ENCODE results near the gene ATRX. TPM values are rescaled to one million over a fixed set of nuclear protein-coding genes. Genes with fewer than 3 reads are reported as not detected.
A peak's percentile ranks its signal among the peaks of the same experiment; 100 is the strongest.
"Not testable (repeated sequence)": the region's sequence is repeated elsewhere in the genome, so short reads cannot be mapped to it uniquely, and the experiment has no call there.

Gene ATRX
- 44.7 TPM for polyA plus RNA-seq (ENCODE audit: insufficient read length)

DNA sequence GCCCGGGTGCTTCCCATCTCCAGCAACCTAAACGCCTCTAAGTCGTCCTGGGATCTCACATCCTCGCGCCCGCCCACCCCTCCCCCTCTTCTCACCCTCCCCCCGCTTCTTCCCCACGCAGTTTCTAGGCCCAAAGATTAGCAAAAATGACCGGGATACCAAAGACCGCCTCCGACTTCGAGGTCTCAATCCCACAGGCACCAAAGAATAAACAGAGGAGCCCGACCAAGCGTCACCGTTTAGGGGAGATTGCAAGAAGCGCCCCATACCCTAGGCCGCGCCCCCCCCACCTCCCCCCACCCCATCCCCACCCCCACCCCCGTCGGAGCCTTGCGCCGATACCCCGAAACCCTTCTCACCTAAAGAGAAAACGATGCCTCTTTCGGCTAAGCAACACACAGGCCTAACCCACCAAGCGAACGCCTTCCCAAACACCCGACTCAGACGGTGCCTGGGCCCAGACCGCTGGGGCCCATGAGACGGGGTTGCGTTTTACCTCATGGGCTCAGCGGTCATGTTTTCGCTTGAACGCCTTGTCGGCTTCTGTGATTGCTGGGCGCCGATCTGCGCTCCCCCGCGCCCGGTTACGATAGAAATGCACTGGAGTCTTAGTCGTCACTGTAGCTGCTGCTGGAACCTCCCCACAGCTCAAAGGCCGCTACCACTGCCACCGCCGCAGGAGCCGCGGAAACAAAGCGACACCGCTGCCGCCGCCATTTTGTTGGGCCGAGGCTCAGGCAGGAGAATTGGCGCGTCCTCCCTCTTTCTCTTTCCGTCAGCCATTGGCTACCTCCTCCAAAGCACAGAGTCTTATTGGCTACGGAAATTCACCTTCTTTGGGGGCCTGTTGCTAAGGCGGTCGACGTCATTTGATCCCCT, at the start of gene ATRX:
TSS of gene ATRX (minus strand) at position 731 of the 879 bp plus-strand sequence. CDS start at position 516, 215 bp downstream.
- peak; percentile 77 for DNase-seq

- DNase-seq: not testable (repeated sequence)
These were observed 45.5 kb upstream of the ATRX start for GRCh38 chrX:77831544-77831943.

DNA sequence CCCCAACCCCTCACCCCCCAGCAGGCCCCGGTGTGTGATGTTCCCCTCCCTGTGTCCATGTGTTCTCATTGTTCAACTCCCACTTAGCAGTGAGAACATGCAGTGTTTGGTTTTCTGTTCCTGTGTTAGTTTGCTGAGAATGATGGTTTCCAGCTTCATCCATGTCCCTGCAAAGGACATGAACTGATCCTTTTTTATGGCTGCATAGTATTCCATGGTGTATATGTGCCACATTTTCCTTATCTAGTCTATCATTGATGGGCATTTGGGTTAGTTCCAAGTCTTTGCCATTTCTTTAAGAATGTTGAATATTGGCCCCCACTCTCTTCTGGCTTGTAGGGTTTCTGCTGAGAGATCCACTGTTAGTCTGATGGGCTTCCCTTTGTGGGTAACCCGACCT, 36.0 kb upstream of the ATRX start:
- not testable (repeated sequence) for DNase-seq

DNA sequence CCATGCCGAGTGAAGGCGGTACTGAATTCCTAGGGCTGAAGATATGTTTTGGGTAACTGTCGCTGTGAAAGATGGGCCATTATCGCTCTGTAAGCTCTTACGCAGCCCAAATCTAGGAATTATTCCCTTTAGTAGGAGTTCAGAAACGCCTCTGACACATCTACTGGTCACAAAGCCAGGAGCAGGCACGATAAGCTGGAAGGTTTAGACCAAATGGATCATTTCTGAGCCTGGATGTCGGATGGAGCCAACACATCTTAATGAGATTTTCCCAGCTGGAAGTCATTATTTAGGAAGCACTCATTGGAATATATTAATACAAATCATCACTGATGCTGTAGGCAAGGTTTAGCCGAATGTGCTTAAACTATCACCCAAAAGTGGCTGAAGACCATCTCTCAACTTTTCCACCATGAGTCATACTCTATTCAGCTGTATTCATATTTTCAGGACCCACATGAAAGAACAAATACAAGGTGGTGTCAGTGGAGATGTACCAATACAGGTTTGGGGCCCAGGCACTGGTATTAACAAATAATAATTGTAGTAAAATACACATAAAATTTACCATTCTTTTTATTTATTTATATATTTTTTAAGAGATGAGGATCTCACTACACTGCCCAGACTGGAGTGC, 34.2 kb upstream of the ATRX start:
- DNase-seq: peak; percentile 3

- DNase-seq: no peak
These were observed 28.2 kb upstream of the ATRX start for GRCh38 chrX:77814210-77814609.

GRCh38 chrX:77802201-77802600, 16.2 kb upstream of the ATRX start:
- DNase-seq: no peak

DNA sequence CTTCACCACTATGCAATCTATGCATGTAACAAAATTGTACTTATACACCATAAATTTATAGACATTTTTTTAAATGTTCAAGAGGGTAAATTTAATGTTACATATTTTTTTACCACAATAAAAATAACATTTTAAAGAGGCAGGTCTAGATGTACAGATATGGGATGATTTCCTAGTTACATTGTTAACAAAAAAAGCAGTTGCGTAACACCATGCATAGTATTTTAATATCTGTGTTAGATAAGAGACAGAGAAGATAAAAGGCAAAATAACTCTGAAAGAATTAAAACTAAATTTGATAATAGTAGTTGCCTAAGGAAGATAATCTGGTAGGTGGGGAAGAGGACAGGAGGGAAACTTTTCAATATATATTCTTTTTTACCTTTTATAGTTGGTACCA, 9.1 kb upstream of the ATRX start:
- no peak for DNase-seq

GRCh38 chrX:77793946-77794345, 7.9 kb upstream of the ATRX start:
- no peak for DNase-seq

GRCh38 chrX:77788050-77788449, 2.0 kb upstream of the ATRX start:
- DNase-seq: peak; percentile 3

DNA sequence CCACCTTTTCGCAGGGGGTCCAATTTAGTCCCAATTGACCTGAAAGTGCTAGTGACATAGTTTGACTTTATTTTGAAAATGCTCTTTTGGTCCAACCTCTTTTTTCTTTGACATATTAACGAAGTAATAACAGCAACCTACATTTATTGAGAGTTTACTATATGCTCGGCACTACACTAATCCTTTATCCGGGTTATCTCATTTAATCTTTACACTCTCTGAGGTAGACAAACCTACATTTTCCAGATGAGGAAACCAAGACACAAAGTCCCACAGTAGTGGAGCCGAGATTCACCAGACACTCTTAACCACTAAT, 307 bp upstream of the ATRX start:
- DNase-seq: no peak

- no peak for DNase-seq
These were observed 6.3 kb downstream of the ATRX start for GRCh38 chrX:77779695-77780094.

DNA sequence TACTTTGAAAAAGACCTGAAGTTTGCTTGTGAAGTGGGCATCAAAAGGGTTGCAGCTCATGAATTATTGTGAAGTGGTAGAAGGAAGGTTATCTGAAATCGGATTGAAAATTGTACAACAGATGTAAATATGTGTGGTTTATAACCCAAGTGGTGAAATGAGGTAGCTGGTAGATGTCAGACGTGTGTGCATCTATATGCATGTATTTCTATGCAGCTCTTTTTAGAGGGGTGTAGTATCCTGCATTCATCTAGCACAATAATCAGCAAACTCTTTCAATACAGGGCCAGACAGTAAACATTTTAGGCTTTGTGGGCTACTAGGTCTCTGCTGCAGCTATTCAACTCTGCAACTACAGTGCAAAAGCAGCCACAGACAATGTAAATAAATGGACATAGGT, 9.4 kb downstream of the ATRX start:
- DNase-seq: no peak

GRCh38 chrX:77771601-77772000, 14.4 kb downstream of the ATRX start:
- DNase-seq: no peak

GRCh38 chrX:77768787-77769186, 17.2 kb downstream of the ATRX start:
- DNase-seq: no peak

- DNase-seq: not testable (repeated sequence)
These were observed 19.8 kb downstream of the ATRX start for GRCh38 chrX:77766212-77766611.

- DNase-seq: no peak
These were observed 30.5 kb downstream of the ATRX start for GRCh38 chrX:77755561-77755960.

DNA sequence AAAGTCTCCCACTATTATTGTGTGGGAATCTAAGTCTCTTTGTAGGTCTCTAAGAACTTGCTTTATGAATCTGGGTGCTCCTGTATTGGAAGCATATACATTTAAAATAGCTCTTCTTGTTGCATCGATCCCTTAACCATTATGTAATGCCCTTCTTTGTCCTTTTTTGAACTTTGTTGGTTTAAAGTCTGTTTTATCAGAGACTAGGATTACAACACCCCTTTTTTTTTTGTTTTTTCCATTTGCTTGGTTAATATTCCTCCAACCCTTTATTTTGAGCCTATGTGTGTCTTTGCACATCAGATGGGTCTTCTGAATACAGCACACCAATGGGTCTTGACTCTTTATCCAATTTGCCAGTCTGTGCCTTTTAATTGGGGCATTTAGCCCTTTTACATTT, 32.1 kb downstream of the ATRX start:
- not testable (repeated sequence) for DNase-seq

GRCh38 chrX:77749695-77750094, 36.3 kb downstream of the ATRX start:
- DNase-seq: no peak

- DNase-seq: no peak
These were observed 42.3 kb downstream of the ATRX start for GRCh38 chrX:77743720-77744119.

- peak; percentile 1 for DNase-seq
These were observed 43.1 kb downstream of the ATRX start for GRCh38 chrX:77742788-77743476.

DNA sequence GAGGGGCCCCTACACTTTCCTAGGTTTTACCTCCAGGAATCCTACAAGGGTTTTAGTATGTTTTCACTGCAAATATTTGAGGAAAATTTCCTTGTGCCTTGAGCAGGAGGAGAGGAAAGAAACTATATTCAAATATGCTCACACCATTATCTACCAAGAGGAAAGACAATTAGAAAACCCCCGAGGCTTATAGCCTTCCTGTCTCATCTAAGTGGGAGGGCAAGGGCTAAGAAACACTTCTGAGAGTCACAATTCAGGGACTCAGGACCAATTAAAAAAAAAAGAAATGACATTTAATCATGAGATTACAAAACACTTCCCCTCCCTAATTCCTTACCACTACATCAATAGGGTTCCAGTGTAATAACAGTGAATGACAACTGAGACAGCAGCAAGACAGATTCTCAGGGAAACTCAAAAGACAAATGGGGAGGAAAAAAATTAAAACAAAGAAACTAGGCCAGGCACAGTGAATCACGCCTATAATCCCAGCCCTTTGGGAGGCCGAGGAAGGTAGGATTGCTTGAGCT, 45.6 kb downstream of the ATRX start:
- no peak for DNase-seq

DNA sequence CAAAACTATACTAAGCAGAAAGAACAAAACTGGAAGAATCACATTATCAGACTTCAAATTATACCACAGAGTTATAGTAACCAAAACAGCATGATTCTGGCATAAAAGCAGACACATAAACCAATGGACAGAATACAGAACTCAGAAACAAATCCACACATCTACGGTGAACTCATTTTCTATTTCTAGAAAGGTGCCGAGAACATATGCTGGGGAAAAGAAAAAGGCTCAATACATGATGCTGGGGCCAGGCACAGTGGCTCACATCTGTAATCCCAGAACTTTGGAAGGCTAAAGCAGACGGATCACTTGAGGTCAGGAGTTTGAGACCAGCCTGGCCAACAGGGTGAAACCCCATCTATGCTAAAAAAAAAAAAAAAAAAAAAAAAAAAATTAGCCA, 52.7 kb downstream of the ATRX start:
- DNase-seq: no peak

DNA sequence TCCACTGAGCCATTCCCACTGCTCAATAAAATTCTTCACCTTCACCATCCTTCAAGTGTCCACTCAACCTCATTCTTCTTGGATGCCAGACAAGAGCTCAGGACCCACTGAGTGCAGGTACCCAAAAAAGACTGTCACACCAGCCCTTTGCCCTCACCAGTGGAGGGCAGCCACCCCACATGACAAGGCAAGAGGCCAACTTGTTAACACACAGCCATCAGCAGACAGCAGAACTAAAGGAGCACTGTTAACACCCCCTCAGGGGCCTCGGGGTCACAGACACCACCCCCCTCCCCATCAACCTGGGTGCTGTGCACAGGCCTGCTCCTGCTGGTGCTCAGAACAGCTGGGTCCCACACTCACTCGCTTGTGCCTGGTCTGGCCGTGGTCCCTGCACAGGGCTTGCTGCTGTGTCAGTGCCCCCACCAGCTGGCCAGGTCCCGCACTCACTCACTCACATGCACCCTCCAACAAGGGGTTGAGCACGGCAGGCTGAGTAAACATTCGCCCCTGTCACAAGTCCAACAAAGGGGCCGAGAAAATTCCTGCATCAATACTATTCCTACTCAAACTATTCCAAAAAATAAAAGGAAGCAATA, 54.1 kb downstream of the ATRX start:
- peak; percentile 0 for DNase-seq
